GM12891 (cell line): ENCODE measurements around the gene ZDHHC1.

Experiments
- POLR2A ChIP-seq: IDR thresholded peaks from 2 replicates; pipeline ENCODE4 v1.6.1; 2011; ENCODE audit warnings: low read depth, low read length, control low read depth
- POLR2AphosphoS5 ChIP-seq: IDR thresholded peaks from 2 replicates; pipeline ENCODE4 v1.6.1; 2011; ENCODE audit warnings: low read depth, low read length, control low read depth

DNA sequence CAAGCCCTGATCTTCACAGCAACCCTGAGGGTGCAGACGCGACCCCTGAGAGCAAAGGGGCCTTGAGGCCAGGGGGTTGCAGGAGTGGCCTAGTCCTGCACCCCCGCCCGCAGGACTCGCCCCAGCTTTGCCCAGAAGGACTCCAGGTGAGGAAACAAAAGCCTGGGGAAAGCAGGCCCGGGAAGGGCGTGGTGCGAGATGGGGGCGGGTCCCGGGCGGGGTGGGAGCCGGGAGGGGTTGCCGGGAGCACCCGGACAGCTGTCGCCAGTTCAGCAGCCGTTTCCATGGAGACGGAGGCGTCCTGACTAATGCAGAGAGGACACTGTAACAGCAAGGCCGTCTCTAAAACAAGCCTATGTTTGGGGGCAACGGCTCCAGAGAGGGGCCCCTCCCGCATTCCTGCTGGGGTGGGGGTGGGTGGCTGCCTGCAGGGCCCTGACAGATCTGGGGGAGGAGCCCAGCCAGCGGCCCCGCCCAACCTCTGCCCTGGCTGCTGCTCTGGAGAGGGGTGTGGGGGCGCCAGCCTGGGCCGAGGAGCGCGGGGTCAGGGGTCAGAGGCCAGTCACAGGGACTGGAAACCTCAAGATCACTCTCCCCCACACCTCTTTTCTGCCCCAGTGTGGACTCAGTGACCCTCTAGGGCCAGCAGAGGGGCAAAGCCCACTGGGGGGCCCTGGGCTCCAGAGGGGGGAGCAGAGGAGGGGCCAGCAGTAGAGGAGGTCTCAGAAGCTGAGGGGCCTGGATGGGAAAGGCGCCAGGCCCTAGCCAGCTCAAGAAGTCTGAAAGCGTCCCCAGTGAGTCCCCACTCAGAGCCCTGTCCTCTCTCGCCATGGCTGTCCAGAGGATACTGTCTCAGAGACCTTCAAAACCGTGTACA, 19.9 kb downstream of the ZDHHC1 start:
- no peak for TF ChIP-seq POLR2A
- no peak for TF ChIP-seq POLR2AphosphoS5
